HCT116 (cell line): Measurements from ENCODE around the gene CPEB3. TPM values are rescaled to one million over a fixed set of nuclear protein-coding genes. Genes with fewer than 3 reads are reported as not detected.

Experiments used
- ATAC-seq: fragments of 200-7000 bp; cut with Tn5 transposase; 2 replicates; pipeline ENCODE4 v1.9.1; 2020; ENCODE audit warnings: mild to moderate bottlenecking, moderate library complexity
- BruUV-seq: library from RNA; stranded (reverse); fragments of 400-500 nt; replicated peaks from 2 replicates; lab custom pipeline; 2021; lab: Mats Ljungman, UMichigan
- CTCF ChIA-PET: fragments of 300-600 bp; sonication (Branson Sonifier 250); formaldehyde crosslinking; loops from one replicate; lab custom pipeline; 2021; ENCODE audit warnings: antibody characterized with exemption; lab: Charles Lee
- POLR2A ChIA-PET: fragments of 300-600, 350-600 bp; sonication (Branson Sonifier 250); formaldehyde crosslinking; loops from one replicate; lab custom pipeline; 2021; ENCODE audit warnings: antibody characterized with exemption; lab: Charles Lee
- RAD21 ChIA-PET, 2 experiments: fragments of 300-600 bp; sonication (Branson Sonifier 250); formaldehyde crosslinking; loops; one replicate each; lab custom pipeline; 2023; ENCODE audit warnings: low total read pairs in 2 of 2; ENCODE audit not compliant: uncharacterized antibody in 2 of 2, unreplicated experiment in 2 of 2, low non-redundant PET in 1 of 2; lab: Charles Lee
- DNase-seq: peaks from one replicate; pipeline ENCODE4 v3.0.0-alpha.2; 2010; ENCODE audit warnings: low read depth, low spot score
- H2AFZ ChIP-seq: fragments of 200-600 bp; shearing (Covaris generic), sonication (generic); 2 replicates; pipeline ENCODE4 v1.6.1; 2017; ENCODE audit warnings: low read depth, mixed run types, mixed read lengths, antibody characterized with exemption, low read length; ENCODE audit not compliant: poor library complexity, severe bottlenecking
- H3K27ac ChIP-seq: 2 replicates; pipeline ENCODE4 v1.5.1; 2012; ENCODE audit warnings: low read depth, low read length
- H3K27me3 ChIP-seq: fragments of 200-600 bp; sonication (generic); 2 replicates; pipeline ENCODE4 v1.6.1; 2016; ENCODE audit warnings: mixed run types, low read length, mixed read lengths; ENCODE audit not compliant: insufficient read depth
- H3K36me3 ChIP-seq, 2 experiments: fragments of 200-500 bp in 1 of 2; fragments of 200-600 bp in 1 of 2; sonication (Bioruptor generic) in 1 of 2; sonication (generic) in 1 of 2; 2 replicates each; pipeline versions ENCODE4 v1.5.1 to v1.6.1; 2014 to 2016; ENCODE audit warnings: low read length in 2 of 2, inconsistent platforms in 1 of 2, mixed read lengths in 1 of 2, mixed run types in 1 of 2; ENCODE audit not compliant: insufficient read depth in 2 of 2, control insufficient read depth in 1 of 2
- H3K4me1 ChIP-seq, 2 experiments: fragments of 200-600 bp in 1 of 2; sonication (generic) in 1 of 2; 2 replicates each; pipeline versions ENCODE4 v1.5.1 to v1.6.1; 2012 to 2017; ENCODE audit warnings: low read length in 2 of 2, inconsistent platforms in 1 of 2, mild to moderate bottlenecking in 1 of 2, mixed read lengths in 1 of 2, mixed run types in 1 of 2, moderate library complexity in 1 of 2; ENCODE audit not compliant: insufficient read depth in 2 of 2, control insufficient read depth in 1 of 2
- H3K4me2 ChIP-seq: fragments of 200-600 bp; sonication (generic); 2 replicates; pipeline ENCODE4 v1.6.1; 2017; ENCODE audit warnings: mixed run types, low read length, mixed read lengths
- H3K4me3 ChIP-seq, 2 experiments: fragments of 200-600 bp in 1 of 2; sonication (generic) in 1 of 2; replicated peaks in 1 of 2; 2 replicates each; pipeline ENCODE4 v1.5.1; 2011 to 2016; ENCODE audit warnings: low read length in 2 of 2, control low read depth in 1 of 2, low read depth in 1 of 2, mild to moderate bottlenecking in 1 of 2, mixed read lengths in 1 of 2, mixed run types in 1 of 2
- H3K79me2 ChIP-seq: fragments of 200-600 bp; sonication (generic); 2 replicates; pipeline ENCODE4 v1.6.1; 2017; ENCODE audit warnings: mild to moderate bottlenecking, mixed run types, low read length, moderate library complexity, mixed read lengths; ENCODE audit not compliant: insufficient read depth
- H3K9ac ChIP-seq: fragments of 200-600 bp; sonication (generic); 2 replicates; pipeline ENCODE4 v1.6.1; 2016; ENCODE audit warnings: low read length, mixed read lengths
- H3K9me2 ChIP-seq: fragments of 200-600 bp; sonication (generic), shearing (Covaris generic); 2 replicates; pipeline ENCODE4 v1.6.1; 2017; ENCODE audit warnings: mixed run types, mild to moderate bottlenecking, moderate library complexity; ENCODE audit not compliant: insufficient read depth
- H3K9me3 ChIP-seq, 2 experiments: fragments of 200-500 bp in 1 of 2; fragments of 200-600 bp in 1 of 2; sonication (Bioruptor generic) in 1 of 2; sonication (generic) in 1 of 2; 2 replicates each; pipeline ENCODE4 v1.6.1; 2014 to 2017; ENCODE audit warnings: low read length in 2 of 2, mixed read lengths in 2 of 2, inconsistent platforms in 1 of 2, low read depth in 1 of 2, mild to moderate bottlenecking in 1 of 2, mixed run types in 1 of 2, moderate library complexity in 1 of 2; ENCODE audit not compliant: control insufficient read depth in 1 of 2, insufficient read depth in 1 of 2
- H4K20me1 ChIP-seq: fragments of 200-600 bp; sonication (generic), shearing (Covaris generic); 2 replicates; pipeline ENCODE4 v1.6.1; 2017; ENCODE audit warnings: mixed run types, mild to moderate bottlenecking, moderate library complexity; ENCODE audit not compliant: insufficient read depth
- CBX3 ChIP-seq: IDR thresholded peaks from 2 replicates; pipeline ENCODE4 v1.6.1; 2012; ENCODE audit warnings: low read depth
- CEBPB ChIP-seq: IDR thresholded peaks from 2 replicates; pipeline ENCODE4 v1.6.1; 2012; ENCODE audit warnings: low read depth
- EZH2phosphoT487 ChIP-seq: fragments of 200-600 bp; IDR thresholded peaks from 2 replicates; pipeline ENCODE4 v1.6.1; 2018; ENCODE audit warnings: antibody characterized with exemption, borderline replicate concordance
- FOSL1 ChIP-seq: IDR thresholded peaks from 2 replicates; pipeline ENCODE4 v1.6.1; 2012; ENCODE audit warnings: low read depth
- POLR2AphosphoS5 ChIP-seq: IDR thresholded peaks from 2 replicates; pipeline ENCODE4 v1.6.1; 2011; ENCODE audit warnings: mild to moderate bottlenecking, low read depth, low read length, moderate library complexity
- RAD21 ChIP-seq: IDR thresholded peaks from 2 replicates; pipeline ENCODE4 v1.6.1; 2012; ENCODE audit warnings: low read depth, mild to moderate bottlenecking
- SP1 ChIP-seq: IDR thresholded peaks from 2 replicates; pipeline ENCODE4 v1.6.1; 2012; ENCODE audit warnings: low read depth
- SRF ChIP-seq: IDR thresholded peaks from 2 replicates; pipeline ENCODE4 v1.6.1; 2012; ENCODE audit warnings: low read depth
- TCF7L2 ChIP-seq: IDR thresholded peaks from 2 replicates; pipeline ENCODE4 v1.7.0; 2011; ENCODE audit warnings: borderline replicate concordance, inconsistent platforms; ENCODE audit not compliant: insufficient read depth, insufficient read length; ENCODE audit errors: extremely low read depth
- ZBTB33 ChIP-seq: IDR thresholded peaks from 2 replicates; pipeline ENCODE4 v1.6.1; 2011; ENCODE audit warnings: mild to moderate bottlenecking, low read length, moderate library complexity; ENCODE audit not compliant: insufficient replicate concordance; ENCODE audit errors: extremely low read depth
- ZNF274 ChIP-seq: fragments of 200-500 bp; sonication (Bioruptor generic); IDR thresholded peaks from 2 replicates; pipeline ENCODE4 v1.6.1; 2014; ENCODE audit warnings: mild to moderate bottlenecking, low read depth, low read length, inconsistent platforms
- intact Hi-C: fragments of 100-400 bp; cut with micrococcal nuclease; formaldehyde crosslinking; loops from 2 replicates; pipeline ENCODE4 v1.10.0; 2022
- total RNA-seq: library from RNA; stranded (reverse); gene quantifications from one replicate; pipeline ENCODE4 v1.2.1, GENCODE V29; 2021; ENCODE audit not compliant: unreplicated experiment
- TF ChIP-seq, protein P1 (sequence below): IDR thresholded peaks from 2 replicates; pipeline ENCODE4 v1.6.1; 2012

CPEB3 gene
- total RNA-seq, 1 experiment from 2014 or later: 3.0 TPM

DNA sequence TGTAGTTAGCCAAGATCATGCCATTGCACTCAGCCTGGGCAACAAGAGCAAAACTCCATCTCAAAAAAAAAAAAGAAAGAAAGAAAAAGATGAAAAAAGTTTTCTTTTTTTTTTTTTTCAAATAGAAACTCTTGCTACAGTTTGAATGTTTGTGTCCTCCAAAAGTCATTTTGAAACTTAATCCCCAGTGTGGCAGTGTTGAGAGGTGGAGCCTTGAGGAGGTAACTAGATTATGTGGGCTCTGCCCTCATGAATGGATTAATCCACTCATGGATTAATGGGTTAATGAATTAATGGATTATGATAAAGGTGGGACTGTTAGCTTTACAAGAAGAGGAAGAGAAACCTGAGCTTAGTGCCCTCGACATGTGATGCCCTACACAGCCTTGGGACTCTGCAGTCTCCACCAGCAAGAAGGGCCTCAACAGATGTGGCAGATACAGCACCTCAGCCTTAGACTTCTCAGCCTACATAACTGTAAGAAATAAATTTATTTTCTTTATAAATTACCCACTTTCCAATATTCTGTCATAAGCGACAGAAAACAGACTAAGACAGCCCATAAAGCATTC, 25.1 kb downstream of the CPEB3 start:
- RAD21 ChIA-PET: no interaction called here
- ATAC-seq: no peak
- CTCF ChIA-PET: no interaction called here

More for the DNA sequence above, 25.1 kb downstream of the CPEB3 start:
- Histone ChIP-seq H3K4me1 (peaks cover 11 to 26% of the 10 kb centered on the region in 2 experiments; a peak in 3 of 4 replicates), H3K9me2 (no peaks in the 10 kb centered on the region), H3K9ac (no peak overlapping the region)
- no peak for TF ChIP-seq POLR2AphosphoS5
- TF ChIP-seq SRF: no peak
- no peak for TF ChIP-seq RAD21
- no peak for TF ChIP-seq ZBTB33
- no peak for TF ChIP-seq SP1
- TF ChIP-seq FOSL1: no peak
- TF ChIP-seq, protein P1, sequence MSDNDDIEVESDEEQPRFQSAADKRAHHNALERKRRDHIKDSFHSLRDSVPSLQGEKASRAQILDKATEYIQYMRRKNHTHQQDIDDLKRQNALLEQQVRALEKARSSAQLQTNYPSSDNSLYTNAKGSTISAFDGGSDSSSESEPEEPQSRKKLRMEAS: no peak
- TF ChIP-seq ZNF274: no peak
- no peak for TF ChIP-seq TCF7L2
- TF ChIP-seq CEBPB: no peak
- TF ChIP-seq CBX3: no peak
- no peak for TF ChIP-seq EZH2phosphoT487
- TF ChIP-seq, all 23 proteins: peak for 0
- H3K27me3 ChIP-seq: no peaks in the 10 kb centered on the region
- no peak for DNase-seq
- no peak overlapping the region for H3K4me3 ChIP-seq
- intact Hi-C loops: no loop called here
- no peak overlapping the region for H2AFZ ChIP-seq
- no peaks in the 10 kb centered on the region for H3K36me3 ChIP-seq
- POLR2A ChIA-PET: no interaction called here
- no TSS peak for BruUV-seq
- no peaks in the 10 kb centered on the region for H3K9me3 ChIP-seq
- H4K20me1 ChIP-seq: no peaks in the 10 kb centered on the region
- H3K4me2 ChIP-seq: no peak overlapping the region
- H3K79me2 ChIP-seq: no peaks in the 10 kb centered on the region
- no peak overlapping the region for H3K27ac ChIP-seq
